ENCODE results near the gene GALNT9.
"Not testable (repeated sequence)": the region's sequence is repeated elsewhere in the genome, so short reads cannot be mapped to it uniquely, and the experiment has no call there.

The GALNT9 gene

DNA sequence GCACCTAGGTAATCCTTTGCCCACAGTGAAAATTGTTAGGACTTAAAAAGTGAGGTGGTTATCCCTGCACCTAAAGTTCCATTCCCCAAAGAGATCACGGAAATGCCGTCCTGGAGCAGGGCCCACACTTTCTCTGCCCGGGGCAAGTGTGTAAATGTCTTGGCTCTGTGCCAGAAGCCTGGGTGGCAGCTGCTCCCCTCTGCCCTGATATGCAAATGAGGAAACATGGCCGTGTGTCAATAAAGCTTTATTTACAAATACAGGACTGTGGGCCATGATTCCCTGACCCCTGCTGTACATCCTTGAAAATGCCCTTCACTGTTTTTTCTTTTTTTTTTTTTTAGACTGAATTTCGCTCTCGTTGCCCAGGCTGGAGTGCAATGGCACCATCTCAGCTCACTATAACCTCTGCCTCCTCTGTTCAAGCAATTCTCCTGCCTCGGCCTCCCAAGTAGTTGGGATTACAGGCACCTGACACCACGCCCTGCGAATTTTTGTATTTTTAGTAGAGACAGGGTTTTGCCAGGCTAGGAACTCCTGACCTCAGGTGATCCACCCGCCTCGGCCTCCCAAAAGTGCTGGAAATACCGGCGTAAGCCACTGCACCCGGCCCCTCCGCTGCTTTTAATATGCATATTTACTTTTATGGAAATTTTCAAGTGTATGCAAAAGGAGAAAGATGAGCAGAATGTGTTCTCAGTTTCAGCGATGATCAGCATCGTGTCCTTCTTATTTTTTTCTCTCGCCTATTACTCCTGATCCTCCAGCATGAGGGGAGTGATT, 75.5 kb downstream of the GALNT9 start:
- in situ Hi-C loops (cut with MboI; ENCODE audit: low sequenced_read_pairs) = no loop called here

DNA sequence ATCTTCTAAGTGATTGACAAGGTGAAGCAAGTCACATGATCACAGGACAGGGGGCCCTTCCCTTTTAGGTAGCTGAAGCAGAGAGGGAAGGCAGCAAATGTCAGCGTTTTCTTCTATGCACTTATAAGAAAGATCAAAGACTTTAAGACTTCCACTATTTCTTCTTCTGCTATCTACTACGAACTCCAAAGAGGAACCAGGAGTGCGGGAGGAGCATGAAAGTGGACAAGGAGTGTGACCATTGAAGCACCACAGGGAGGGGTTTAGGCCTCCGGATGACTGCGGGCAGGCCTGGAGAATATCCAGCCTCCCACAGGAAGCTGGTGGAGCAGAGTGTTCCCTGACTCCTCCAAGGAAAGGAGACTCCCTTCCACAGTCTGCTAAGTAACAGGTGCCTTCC, 76.4 kb downstream of the GALNT9 start:
- in situ Hi-C loops (cut with MboI; ENCODE audit: low sequenced_read_pairs) = not testable (repeated sequence)

DNA sequence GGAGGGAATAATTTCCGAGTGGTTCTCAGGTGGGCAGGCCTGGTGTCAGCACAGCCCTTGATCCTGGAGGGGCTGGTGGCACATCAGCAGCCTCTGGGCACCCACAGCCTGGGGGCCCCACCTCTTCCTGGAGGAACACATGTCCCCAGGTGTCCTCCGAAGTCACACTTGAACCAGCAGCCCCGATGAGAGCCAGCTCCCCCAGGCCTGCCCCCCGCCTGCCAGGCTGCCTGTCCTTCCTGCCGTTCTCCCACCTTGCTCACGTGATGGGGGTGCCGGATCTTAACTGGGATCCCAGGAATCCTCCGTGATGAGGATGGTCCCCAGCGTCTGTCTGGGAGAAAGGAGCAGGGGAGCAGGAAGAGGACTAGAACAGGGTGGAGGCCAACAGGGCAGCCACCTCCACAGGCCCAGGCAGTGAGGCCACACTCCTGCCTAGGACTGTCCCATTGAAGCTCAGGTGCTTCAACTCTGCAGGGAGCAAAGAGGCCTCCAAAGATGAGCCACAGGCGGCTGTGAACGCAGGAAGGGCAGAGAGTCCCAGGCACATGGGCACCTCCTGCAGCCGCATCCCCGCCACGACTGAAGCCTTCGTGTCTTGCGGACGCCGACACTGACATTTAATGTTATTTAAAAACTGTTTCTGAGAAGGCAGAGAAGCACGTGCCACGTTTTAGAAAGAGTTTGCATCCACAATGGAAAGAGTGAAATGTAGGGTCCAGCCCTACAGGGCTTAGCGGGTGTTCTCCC, 77.5 kb downstream of the GALNT9 start:
- in situ Hi-C loops (cut with MboI; ENCODE audit: low sequenced_read_pairs) = no loop called here

DNA sequence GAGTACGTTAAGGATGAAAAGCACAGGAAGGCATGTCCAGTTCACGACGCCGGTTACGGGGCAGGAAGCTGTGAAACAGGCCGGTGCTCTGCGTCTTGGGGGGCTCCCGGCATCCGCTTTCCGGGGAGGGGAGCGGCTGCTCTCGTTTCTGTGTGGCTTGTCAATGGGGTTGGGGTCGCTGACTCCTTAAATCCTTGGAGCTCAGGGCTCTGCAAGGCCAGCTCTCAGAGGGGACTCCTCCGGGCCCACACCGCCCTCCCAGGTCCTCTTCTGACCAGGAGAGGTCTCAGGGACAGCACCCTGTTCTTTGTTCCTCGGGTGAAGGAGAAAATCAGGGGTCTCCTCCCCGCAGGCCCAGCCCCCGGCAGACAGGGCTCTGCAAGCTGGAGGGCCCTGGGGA, 78.1 kb downstream of the GALNT9 start:
- in situ Hi-C loops (cut with MboI; ENCODE audit: low sequenced_read_pairs) = no loop called here

- in situ Hi-C loops (cut with MboI; ENCODE audit: low sequenced_read_pairs) = no loop called here
Observed at GRCh38 chr12:132250707-132251106, 78.7 kb downstream of the GALNT9 start.

GRCh38 chr12:132249689-132250478, 79.5 kb downstream of the GALNT9 start:
- in situ Hi-C loops (cut with MboI; ENCODE audit: low sequenced_read_pairs) = no loop called here

GRCh38 chr12:132248453-132249167, 80.8 kb downstream of the GALNT9 start:
- in situ Hi-C loops (cut with MboI; ENCODE audit: low sequenced_read_pairs) = no loop called here

GRCh38 chr12:132247718-132248452, 81.5 kb downstream of the GALNT9 start:
- in situ Hi-C loops (cut with MboI; ENCODE audit: low sequenced_read_pairs) = no loop called here

- in situ Hi-C loops (cut with MboI; ENCODE audit: low sequenced_read_pairs) = no loop called here
Observed at GRCh38 chr12:132246997-132247717, 82.2 kb downstream of the GALNT9 start.

DNA sequence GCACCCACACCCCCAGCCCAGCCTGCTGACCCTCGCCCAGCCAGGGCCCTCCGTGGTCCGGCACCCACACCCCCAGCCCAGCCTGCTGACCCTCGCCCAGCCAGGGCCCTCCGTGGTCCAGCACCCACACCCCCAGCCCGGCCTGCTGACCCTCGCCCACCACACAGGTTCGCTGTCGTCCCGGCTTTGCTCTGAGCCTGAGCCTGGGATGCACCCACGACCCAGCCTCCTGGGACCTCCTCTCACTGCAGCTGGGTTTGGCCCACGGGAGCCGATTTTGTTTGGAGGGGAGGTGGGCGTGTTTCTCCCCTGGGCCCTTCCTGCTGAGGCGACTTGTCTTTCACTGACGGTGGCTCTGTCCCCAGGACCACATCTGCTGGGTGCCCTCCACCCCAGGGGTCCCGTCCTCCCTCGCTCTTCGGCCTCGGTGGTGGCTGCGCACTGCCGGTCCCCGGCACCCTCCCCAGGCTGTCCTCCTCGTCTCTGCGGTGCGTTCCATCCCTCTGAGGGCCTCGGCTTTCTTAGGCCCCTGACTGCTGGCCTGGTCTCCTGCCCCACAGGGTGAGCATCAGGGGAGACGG, 83.8 kb downstream of the GALNT9 start:
- in situ Hi-C loops (cut with MboI; ENCODE audit: low sequenced_read_pairs) = no loop called here

DNA sequence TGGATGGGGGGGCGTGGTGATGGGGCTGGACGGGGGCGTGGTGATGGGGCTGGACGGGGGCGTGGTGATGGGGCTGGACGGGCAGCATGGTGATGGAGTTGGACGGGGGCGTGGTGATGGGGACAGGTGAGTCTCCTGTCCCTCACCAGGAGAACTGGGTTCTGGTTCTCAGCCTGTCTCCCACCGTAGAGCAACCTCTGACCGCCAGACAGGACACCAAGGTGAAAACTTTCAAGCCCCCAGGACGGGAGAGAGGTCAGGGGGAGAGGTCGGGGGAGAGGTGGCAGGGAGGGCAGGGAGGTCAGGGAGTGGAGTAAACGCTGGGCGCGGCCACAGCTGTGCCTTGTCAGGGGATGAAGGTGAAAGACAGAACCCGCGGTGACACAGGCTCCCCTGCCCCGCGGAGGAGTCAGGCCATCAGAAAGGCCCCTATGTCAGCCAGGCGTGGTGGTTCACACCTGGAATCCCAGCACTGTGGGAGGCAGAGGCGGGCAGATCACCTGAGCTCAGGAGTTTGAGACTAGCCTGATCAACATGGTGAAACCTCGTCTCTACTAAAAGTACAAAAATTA, 84.6 kb downstream of the GALNT9 start:
- in situ Hi-C loops (cut with MboI; ENCODE audit: low sequenced_read_pairs) = no loop called here

- in situ Hi-C loops (cut with MboI; ENCODE audit: low sequenced_read_pairs) = no loop called here
Observed at GRCh38 chr12:132243596-132244310, 85.6 kb downstream of the GALNT9 start.

GRCh38 chr12:132243171-132243570, 86.2 kb downstream of the GALNT9 start:
- in situ Hi-C loops (cut with MboI; ENCODE audit: low sequenced_read_pairs) = not testable (repeated sequence)

DNA sequence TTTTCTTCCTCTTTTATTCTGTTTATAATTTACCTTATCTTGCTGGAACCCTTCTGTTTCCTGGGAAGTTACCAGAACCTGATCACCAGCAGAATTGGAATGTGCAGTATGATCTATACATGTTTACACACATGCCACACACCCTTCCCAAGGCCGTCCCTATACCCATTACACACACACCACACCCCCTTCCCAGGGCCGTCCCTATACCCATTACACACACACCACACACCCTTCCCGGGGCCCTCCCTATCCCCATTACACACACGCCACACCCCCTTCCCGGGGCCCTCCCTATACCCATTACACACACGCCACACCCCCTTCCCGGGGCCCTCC, 88.8 kb downstream of the GALNT9 start:
- in situ Hi-C loops (cut with MboI; ENCODE audit: low sequenced_read_pairs) = not testable (repeated sequence)

- in situ Hi-C loops (cut with MboI; ENCODE audit: low sequenced_read_pairs) = no loop called here
Observed at GRCh38 chr12:132239796-132240668, 89.4 kb downstream of the GALNT9 start.

DNA sequence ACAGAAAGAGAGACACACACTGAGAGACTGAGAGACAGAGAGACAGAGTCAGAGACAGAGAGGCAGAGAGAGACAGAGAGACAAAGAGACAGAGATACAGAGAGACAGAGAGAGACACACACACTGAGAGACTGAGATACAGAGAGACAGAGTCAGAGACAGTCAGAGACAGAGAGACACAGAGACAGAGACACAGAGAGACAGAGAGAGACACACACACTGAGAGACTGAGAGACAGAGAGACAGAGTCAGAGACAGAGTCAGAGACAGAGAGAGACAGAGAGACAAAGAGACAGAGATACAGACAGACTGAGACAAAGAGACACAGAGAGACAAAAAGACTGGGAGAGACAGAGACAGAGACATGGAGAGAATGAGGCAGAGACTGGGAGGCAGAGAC, 90.0 kb downstream of the GALNT9 start:
- in situ Hi-C loops (cut with MboI; ENCODE audit: low sequenced_read_pairs) = no loop called here

- in situ Hi-C loops (cut with MboI; ENCODE audit: low sequenced_read_pairs) = no loop called here
Observed at GRCh38 chr12:132238884-132239283, 90.5 kb downstream of the GALNT9 start.

Measured in HL-60/S4 treated with phorbol 12-myristate 13-acetate at 8.2 ng/mL for 4 days and 3 days (cell line).